CD4-positive, alpha-beta T cell treated with Interleukin-17A for 4 hours (primary cell): Measurements from ENCODE around the gene NME4.
"Not testable (repeated sequence)": the region's sequence is repeated elsewhere in the genome, so short reads cannot be mapped to it uniquely, and the experiment has no call there.

Experiments
- DNase-seq: peaks from one replicate; pipeline ENCODE4 v3.0.0-alpha.2; 2020; ENCODE audit warnings: mixed read lengths

Gene NME4

GRCh38 chr16:400061-400591, 3.1 kb downstream of the NME4 start:
- no peak for DNase-seq

- peak; percentile 100 for DNase-seq
Measured at GRCh38 chr16:401468-402348, 4.7 kb downstream of the NME4 start, which contains the start of gene DECR2. TSS of gene DECR2 (plus strand) at chr16:401885. CDS start at chr16:401964, 79 bp downstream.

- no peak for DNase-seq
Measured at GRCh38 chr16:404971-405486, 8.0 kb downstream of the NME4 start.

GRCh38 chr16:405548-406506, 8.8 kb downstream of the NME4 start:
- DNase-seq, result no peak

GRCh38 chr16:407253-407652, 10.3 kb downstream of the NME4 start:
- DNase-seq, result no peak

- DNase-seq, result no peak
Measured at GRCh38 chr16:410516-411178, 13.6 kb downstream of the NME4 start.

- DNase-seq, result no peak
Measured at GRCh38 chr16:411576-412265, 14.7 kb downstream of the NME4 start.

GRCh38 chr16:414395-415169, 17.6 kb downstream of the NME4 start:
- no peak for DNase-seq

GRCh38 chr16:415170-415498, 18.1 kb downstream of the NME4 start:
- not testable (repeated sequence) for DNase-seq

GRCh38 chr16:422179-422578, 25.2 kb downstream of the NME4 start:
- DNase-seq, result not testable (repeated sequence)

- DNase-seq, result no peak
Measured at GRCh38 chr16:424033-424622, 27.1 kb downstream of the NME4 start.

GRCh38 chr16:424623-425081, 27.7 kb downstream of the NME4 start:
- peak; percentile 5 for DNase-seq

- DNase-seq, result peak; percentile 90
Measured at GRCh38 chr16:425082-425718, 28.2 kb downstream of the NME4 start, which contains the start of gene RAB11FIP3. TSS of gene RAB11FIP3 (plus strand) at chr16:425649. CDS start at chr16:426007, 358 bp downstream.

GRCh38 chr16:425740-426114, 28.7 kb downstream of the NME4 start:
- DNase-seq, result no peak

- DNase-seq, result peak; percentile 11
Measured at GRCh38 chr16:426115-426905, 29.3 kb downstream of the NME4 start.

GRCh38 chr16:426906-427249, 29.9 kb downstream of the NME4 start:
- peak; percentile 11 for DNase-seq

- no peak for DNase-seq
Measured at GRCh38 chr16:427250-427649, 30.3 kb downstream of the NME4 start.

GRCh38 chr16:430904-431303, 33.9 kb downstream of the NME4 start:
- no peak for DNase-seq

GRCh38 chr16:440627-441026, 43.6 kb downstream of the NME4 start:
- DNase-seq, result no peak
